Vagina (tissue), 2 donors: ENCODE results near the gene SPECC1L. TPM values are rescaled to one million over a fixed set of nuclear protein-coding genes. Genes with fewer than 3 reads are reported as not detected.
A peak's percentile ranks its signal among the peaks of the same experiment; 100 is the strongest.

Source experiments
- DNase-seq, 2 donors: peaks; one replicate each; pipeline ENCODE4 v3.0.0-alpha.2; 2017; ENCODE audit errors: extremely low spot score in 2 of 2
- H3K27ac ChIP-seq: fragments of 200-600 bp; sonication (generic); one replicate; pipeline ENCODE4 v1.5.1; 2019
- H3K27me3 ChIP-seq: fragments of 200-600 bp; sonication (generic); one replicate; pipeline ENCODE4 v1.5.1; 2019
- H3K36me3 ChIP-seq, 2 donors: fragments of 200-600 bp; sonication (generic); one replicate each; pipeline ENCODE4 v1.5.1; 2017 to 2019
- H3K4me1 ChIP-seq: fragments of 200-600 bp; sonication (generic); one replicate; pipeline ENCODE4 v1.5.1; 2019
- H3K4me3 ChIP-seq, 2 donors: fragments of 200-600 bp; sonication (generic); 1 replicate in 1 of 2; 2 replicates in 1 of 2; pipeline ENCODE4 v1.5.1; 2016 to 2019
- H3K9me3 ChIP-seq: fragments of 200-600 bp; sonication (generic); one replicate; pipeline ENCODE4 v1.5.1; 2019
- CTCF ChIP-seq, 3 experiments: fragments of 450-650 bp in 2 of 3; fragments of 200-600 bp in 1 of 3; sonication (generic) in 1 of 3; IDR thresholded peaks; one replicate each; pipeline ENCODE4 v1.5.1; 2017 to 2019; ENCODE audit warnings: antibody characterized with exemption in 3 of 3, mild to moderate bottlenecking in 2 of 3, moderate library complexity in 2 of 3
- POLR2A ChIP-seq, 2 donors: fragments of 450-650 bp; IDR thresholded peaks; one replicate each; pipeline ENCODE4 v1.6.1; 2017; ENCODE audit warnings: antibody characterized with exemption in 2 of 2, mild to moderate bottlenecking in 2 of 2, moderate library complexity in 2 of 2
- POLR2AphosphoS5 ChIP-seq, 2 donors: sonication (generic); formaldehyde crosslinking; IDR thresholded peaks; one replicate each; pipeline ENCODE4 v1.9.0; 2017; ENCODE audit warnings: antibody characterized with exemption in 2 of 2, mild to moderate bottlenecking in 2 of 2, low read depth in 1 of 2; ENCODE audit not compliant: insufficient read depth in 1 of 2
- intact Hi-C: fragments of 100-400 bp; cut with DNase I; formaldehyde crosslinking; loops from one replicate; pipeline ENCODE4 v1.15.1; 2023
- total RNA-seq: library from RNA; depleted of rRNA; stranded (reverse); fragments of >200 nt; gene quantifications from one replicate; pipeline ENCODE4 v1.2.3, GENCODE V29; 2016

The SPECC1L gene
- total RNA-seq, 1 donor from 2014 or later: 38.8 TPM

- Histone ChIP-seq H3K4me1 (peaks cover 24% of the 10 kb centered on the region), H3K27ac (no peak overlapping the region), H3K4me3 (no peak overlapping the region), H3K27me3 (no peaks in the 10 kb centered on the region), H3K36me3 (no peaks in the 10 kb centered on the region), H3K9me3 (no peaks in the 10 kb centered on the region)
- TF ChIP-seq POLR2A (IDR thresholded peaks at IDR 0.05) (no peak), CTCF (IDR thresholded peaks at IDR 0.05) (no peak), POLR2AphosphoS5 (IDR thresholded peaks at IDR 0.05; ENCODE audit: insufficient read depth in 1 of 2, low read depth in 1 of 2) (no peak)
- DNase-seq: no peak
- intact Hi-C loops: no loop called here
These were observed 116.4 kb downstream of the SPECC1L start for GRCh38 chr22:24386937-24387471.

GRCh38 chr22:24389680-24390079 is 119.0 kb downstream of the SPECC1L start:
- H3K4me3 ChIP-seq: no peak overlapping the region
- intact Hi-C loops: no loop called here
- H3K4me1 ChIP-seq: peaks cover 28% of the 10 kb centered on the region
- TF ChIP-seq POLR2A (IDR thresholded peaks at IDR 0.05) (no peak), POLR2AphosphoS5 (IDR thresholded peaks at IDR 0.05; ENCODE audit: insufficient read depth in 1 of 2, low read depth in 1 of 2) (no peak), CTCF (IDR thresholded peaks at IDR 0.05) (no peak)
- no peaks in the 10 kb centered on the region for H3K9me3 ChIP-seq
- no peak for DNase-seq
- no peaks in the 10 kb centered on the region for H3K36me3 ChIP-seq
- peak overlapping the region; percentile 8 for H3K27ac ChIP-seq
- no peaks in the 10 kb centered on the region for H3K27me3 ChIP-seq

- TF ChIP-seq CTCF (IDR thresholded peaks at IDR 0.05): no peak
- TF ChIP-seq POLR2A (IDR thresholded peaks at IDR 0.05): no peak
- no peak for TF ChIP-seq POLR2AphosphoS5 (IDR thresholded peaks at IDR 0.05; ENCODE audit: insufficient read depth in 1 of 2, low read depth in 1 of 2)
- no peak for DNase-seq
- intact Hi-C loops: no loop called here
- H3K9me3 ChIP-seq: no peaks in the 10 kb centered on the region
- no peaks in the 10 kb centered on the region for H3K27me3 ChIP-seq
- H3K4me1 ChIP-seq: peaks cover 28% of the 10 kb centered on the region
- no peak overlapping the region for H3K4me3 ChIP-seq
- H3K27ac ChIP-seq: peak overlapping the region; percentile 8
- H3K36me3 ChIP-seq: no peaks in the 10 kb centered on the region
These were observed 119.5 kb downstream of the SPECC1L start for GRCh38 chr22:24390156-24390555.

GRCh38 chr22:24390576-24390975 is 119.9 kb downstream of the SPECC1L start:
- DNase-seq: no peak
- TF ChIP-seq CTCF (IDR thresholded peaks at IDR 0.05) (no peak), POLR2A (IDR thresholded peaks at IDR 0.05) (no peak), POLR2AphosphoS5 (IDR thresholded peaks at IDR 0.05; ENCODE audit: insufficient read depth in 1 of 2, low read depth in 1 of 2) (no peak)
- Histone ChIP-seq H3K27ac (peak overlapping the region; percentile 8), H3K4me3 (no peak overlapping the region), H3K36me3 (peaks cover 0 to 2% of the 10 kb centered on the region in 2 donors), H3K27me3 (no peaks in the 10 kb centered on the region), H3K4me1 (peaks cover 28% of the 10 kb centered on the region), H3K9me3 (no peaks in the 10 kb centered on the region)
- intact Hi-C loops: no loop called here

- intact Hi-C loops: no loop called here
- peaks cover 28% of the 10 kb centered on the region for H3K4me1 ChIP-seq
- no peaks in the 10 kb centered on the region for H3K27me3 ChIP-seq
- H3K4me3 ChIP-seq: no peak overlapping the region
- TF ChIP-seq POLR2A (IDR thresholded peaks at IDR 0.05) (no peak), POLR2AphosphoS5 (IDR thresholded peaks at IDR 0.05; ENCODE audit: insufficient read depth in 1 of 2, low read depth in 1 of 2) (no peak)
- no peak overlapping the region for H3K27ac ChIP-seq
- no peak for DNase-seq
- peaks cover 0 to 15% of the 10 kb centered on the region in 2 donors for H3K36me3 ChIP-seq
- H3K9me3 ChIP-seq: no peaks in the 10 kb centered on the region
These were observed 121.2 kb downstream of the SPECC1L start for GRCh38 chr22:24391836-24392217.
